GM23338 (cell line): ENCODE measurements around the gene DNAH8. TPM values are rescaled to one million over a fixed set of nuclear protein-coding genes. Genes with fewer than 3 reads are reported as not detected.

Experiments used
- CREB1 ChIP-seq: fragments of 250-450 bp; sonication (Bioruptor Pico); IDR thresholded peaks from 2 replicates; pipeline ENCODE4 v1.5.0; 2020; ENCODE audit warnings: low read depth, mild to moderate bottlenecking, moderate library complexity
- ETS1 ChIP-seq: IDR thresholded peaks from 2 replicates; pipeline ENCODE4 v1.6.1; 2016; ENCODE audit warnings: antibody characterized with exemption
- EZH2 ChIP-seq: fragments of 200-600 bp; sonication (generic); IDR thresholded peaks from one replicate; pipeline ENCODE4 v1.8.0; 2017; ENCODE audit warnings: antibody characterized with exemption, mild to moderate bottlenecking, low read depth; ENCODE audit not compliant: unreplicated experiment
- EZH2phosphoT487 ChIP-seq: fragments of 200-600 bp; sonication (generic); IDR thresholded peaks from one replicate; pipeline ENCODE4 v1.8.1; 2018; ENCODE audit warnings: antibody characterized with exemption; ENCODE audit not compliant: unreplicated experiment
- NANOG ChIP-seq: IDR thresholded peaks from 2 replicates; pipeline ENCODE4 v1.6.1; 2016; ENCODE audit warnings: antibody characterized with exemption, borderline replicate concordance
- REST ChIP-seq: IDR thresholded peaks from one replicate; pipeline ENCODE4 v1.6.1; 2018; ENCODE audit warnings: antibody characterized with exemption; ENCODE audit not compliant: unreplicated experiment
- STAT1 ChIP-seq: IDR thresholded peaks from one replicate; pipeline ENCODE4 v1.6.1; 2016; ENCODE audit warnings: antibody characterized with exemption; ENCODE audit not compliant: unreplicated experiment
- ZNF114 ChIP-seq: fragments of 250-450 bp; sonication (Bioruptor Pico); IDR thresholded peaks from 2 replicates; pipeline ENCODE4 v1.5.0; 2020; ENCODE audit warnings: mild to moderate bottlenecking, moderate library complexity
- ZNF462 ChIP-seq: fragments of 250-450 bp; sonication (Bioruptor Pico); IDR thresholded peaks from 2 replicates; pipeline ENCODE4 v1.5.0; 2020; ENCODE audit warnings: mild to moderate bottlenecking, moderate library complexity
- polyA plus RNA-seq: library from polyadenylated mRNA; unstranded; fragments of >200 nt; fragmentation: Nextera tagmentation; extraction: Ambion mirVana; gene quantifications from 2 replicates; pipeline ENCODE4 v1.2.1, GENCODE V29; 2016
- total RNA-seq: library from RNA; depleted of rRNA; stranded (reverse); fragments of >200 nt; shearing (Covaris generic); gene quantifications from 2 replicates; pipeline ENCODE4 v1.2.3, GENCODE V29; 2014

The DNAH8 gene
- total and polyA plus RNA-seq, 2 experiments from 2014 or later = 0.02 TPM; not detected in 1

GRCh38 chr6:38975621-38976049, 260.5 kb downstream of the DNAH8 start (continued):
- TF ChIP-seq ZNF462 (CRISPR knock-in tag) (no peak), EZH2 (no peak), REST (no peak), STAT1 (no peak), EZH2phosphoT487 (no peak), ZNF114 (CRISPR knock-in tag) (no peak), NANOG (no peak), ETS1 (no peak), CREB1 (no peak)
